ENCODE measurements around the gene SLC2A1. TPM values are rescaled to one million over a fixed set of nuclear protein-coding genes. Genes with fewer than 3 reads are reported as not detected.

The SLC2A1 gene
- total and polyA plus RNA-seq, 9 of the 15 experiments (the other 6 are each of a cell fraction or from before 2014, with no cell fraction given): 12.6 to 153 (median 48.0) TPM

DNA sequence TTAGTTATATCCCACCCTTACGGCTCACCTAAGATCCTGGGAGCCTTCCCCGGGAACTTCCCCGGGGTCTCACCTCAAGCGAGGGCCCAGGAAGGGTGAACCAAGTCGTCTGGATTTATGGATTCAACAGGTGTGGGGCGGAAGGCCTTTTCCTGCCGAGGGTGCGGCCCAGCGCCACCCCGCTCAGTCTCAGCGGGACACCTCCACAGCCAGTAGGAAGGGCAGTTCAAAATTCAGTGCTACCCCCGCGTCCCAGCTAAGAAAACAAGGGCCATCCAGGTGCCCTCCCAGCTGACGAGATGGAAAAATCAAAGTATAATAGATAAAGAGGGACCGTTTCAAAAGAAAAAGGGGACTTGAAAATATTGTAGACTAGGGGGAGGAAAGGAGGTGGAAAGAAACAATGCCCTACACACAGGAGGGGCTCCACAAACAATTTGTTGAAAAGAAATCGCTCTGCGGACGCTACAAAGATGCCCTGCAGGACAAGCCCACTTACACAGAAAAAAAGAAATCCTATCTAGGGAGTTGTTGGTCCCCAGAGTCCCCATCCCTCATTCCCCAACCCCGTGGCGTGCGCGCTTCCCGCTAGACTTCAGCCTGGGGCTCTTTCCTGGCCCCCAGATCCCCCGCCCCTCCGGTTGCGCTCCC, 1.3 kb downstream of the SLC2A1 start:
- 3% methylated on average over 23 of the region's 26 CpGs for WGBS (ENCODE audit: insufficient coverage, low coverage, missing lambda C conversion rate)
- Histone ChIP-seq H3K4me2 (ENCODE audit: insufficient read depth, low read length) (peak overlapping the region; percentile 94), H4K20me1 (replicated peaks; ENCODE audit: control insufficient read depth, insufficient read depth, low read length) (peaks cover 47% of the 10 kb centered on the region), H3K4me3 (peak overlapping the region; percentile 91), H3K27me3 (ENCODE audit: control insufficient read depth in 2 of 2, insufficient read depth in 2 of 2, low read length in 2 of 2) (no peaks in the 10 kb centered on the region), H3K36me3 (ENCODE audit: control insufficient read depth, insufficient read depth, low read length) (peaks cover 43% of the 10 kb centered on the region), H2AFZ (ENCODE audit: low read depth, low read length) (no peak overlapping the region), H3K79me2 (ENCODE audit: control insufficient read depth, insufficient read depth, low read length) (peaks cover 82% of the 10 kb centered on the region), H3K27ac (ENCODE audit: extremely low read depth, low read depth, low read length) (peak overlapping the region; percentile 92), H3K4me1 (replicated peaks in 1 of 2; ENCODE audit: control insufficient read depth in 2 of 2, insufficient read depth in 2 of 2, low read length in 2 of 2) (peaks cover 70 to 74% of the 10 kb centered on the region in 2 experiments), H3K9me3 (replicated peaks; ENCODE audit: control insufficient read depth, insufficient read depth, low read depth, low read length) (no peaks in the 10 kb centered on the region), H3K9ac (ENCODE audit: insufficient read depth in 1 of 2, low read depth in 2 of 2, low read length in 2 of 2) (peak overlapping the region; percentile 79 to 97), H3K9me1 (ENCODE audit: control insufficient read depth, insufficient read depth, low read length) (peaks cover 29% of the 10 kb centered on the region)
- peak; percentile 1 for ATAC-seq
- in situ Hi-C loops (cut with MboI) (no loop called here), intact Hi-C loops (cut with micrococcal nuclease) (no loop called here)
- FAIRE-seq: no peak
- BruUV-seq (replicated peaks): TSS peak; percentile 52
- ChIA-PET CTCF (ENCODE audit: low intra/inter-chr PET ratio) (no interaction called here), POLR2A (interaction anchor here (0.6 to 2.2 kb wide), 10 partner anchors 9 to 390 kb away, joined by 3 to 12 read pairs (median 4); partner anchors contain the start of genes C1orf50 and P3H1)
- peak in 2 of 4 experiments; percentile 40 to 48 for DNase-seq (ENCODE audit: extremely low read depth in 1 of 4, low spot score in 3 of 4)
- TF ChIP-seq ZNF12 (CRISPR knock-in tag; IDR thresholded peaks at IDR 0.05) (0 out of 2 replicates have a peak, but pooled peaks have one; percentile 27), GTF2F1 (IDR thresholded peaks at IDR 0.05; ENCODE audit: low read depth, low read length) (no peak), KDM5B (IDR thresholded peaks at IDR 0.05; ENCODE audit: insufficient replicate concordance, low read depth, low read length) (peak; percentile 16), ZFX (CRISPR knock-in tag; IDR thresholded peaks at IDR 0.05) (peak; percentile 52; the same call in 1 of the 2 replicates), TCF7 (IDR thresholded peaks at IDR 0.05; ENCODE audit: borderline replicate concordance) (0 out of 2 replicates have a peak, but pooled peaks have one; percentile 15), TAF15 (IDR thresholded peaks at IDR 0.05; ENCODE audit: low read depth, low read length) (no peak), CREBBP (IDR thresholded peaks at IDR 0.05; ENCODE audit: low read depth, low read length) (no peak), TAF1 (IDR thresholded peaks at IDR 0.05; ENCODE audit: control insufficient read depth, extremely low read depth, insufficient read depth, low read length, severe bottlenecking) (no peak), ZNF639 (CRISPR knock-in tag; conservative IDR thresholded peaks at IDR 0.05 in 1 of 2, IDR thresholded peaks at IDR 0.05 in 1 of 2) (0 out of 4 replicates have a peak, but pooled peaks of 1 of the 2 experiments have one; percentile 1), DPF2 (IDR thresholded peaks at IDR 0.05) (0 out of 2 replicates have a peak, but pooled peaks have one; percentile 7), SMARCE1 (IDR thresholded peaks at IDR 0.05) (0 out of 2 replicates have a peak, but pooled peaks have one; percentile 28), CBX3 (IDR thresholded peaks at IDR 0.05; ENCODE audit: borderline replicate concordance in 1 of 2, low read length in 2 of 2) (0 out of 3 replicates have a peak, but pooled peaks of 1 of the 2 experiments have one; percentile 1), CXXC5 (CRISPR knock-in tag; IDR thresholded peaks at IDR 0.05) (0 out of 2 replicates have a peak, but pooled peaks have one; percentile 22)
- TF ChIP-seq, protein P1, sequence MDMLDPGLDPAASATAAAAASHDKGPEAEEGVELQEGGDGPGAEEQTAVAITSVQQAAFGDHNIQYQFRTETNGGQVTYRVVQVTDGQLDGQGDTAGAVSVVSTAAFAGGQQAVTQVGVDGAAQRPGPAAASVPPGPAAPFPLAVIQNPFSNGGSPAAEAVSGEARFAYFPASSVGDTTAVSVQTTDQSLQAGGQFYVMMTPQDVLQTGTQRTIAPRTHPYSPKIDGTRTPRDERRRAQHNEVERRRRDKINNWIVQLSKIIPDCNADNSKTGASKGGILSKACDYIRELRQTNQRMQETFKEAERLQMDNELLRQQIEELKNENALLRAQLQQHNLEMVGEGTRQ (CRISPR knock-in tag; IDR thresholded peaks at IDR 0.05): no peak
- TF ChIP-seq, protein P2, sequence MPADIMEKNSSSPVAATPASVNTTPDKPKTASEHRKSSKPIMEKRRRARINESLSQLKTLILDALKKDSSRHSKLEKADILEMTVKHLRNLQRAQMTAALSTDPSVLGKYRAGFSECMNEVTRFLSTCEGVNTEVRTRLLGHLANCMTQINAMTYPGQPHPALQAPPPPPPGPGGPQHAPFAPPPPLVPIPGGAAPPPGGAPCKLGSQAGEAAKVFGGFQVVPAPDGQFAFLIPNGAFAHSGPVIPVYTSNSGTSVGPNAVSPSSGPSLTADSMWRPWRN (IDR thresholded peaks at IDR 0.05; ENCODE audit: low read depth): no peak
- TF ChIP-seq, protein P3, sequence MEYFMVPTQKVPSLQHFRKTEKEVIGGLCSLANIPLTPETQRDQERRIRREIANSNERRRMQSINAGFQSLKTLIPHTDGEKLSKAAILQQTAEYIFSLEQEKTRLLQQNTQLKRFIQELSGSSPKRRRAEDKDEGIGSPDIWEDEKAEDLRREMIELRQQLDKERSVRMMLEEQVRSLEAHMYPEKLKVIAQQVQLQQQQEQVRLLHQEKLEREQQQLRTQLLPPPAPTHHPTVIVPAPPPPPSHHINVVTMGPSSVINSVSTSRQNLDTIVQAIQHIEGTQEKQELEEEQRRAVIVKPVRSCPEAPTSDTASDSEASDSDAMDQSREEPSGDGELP (CRISPR knock-in tag; IDR thresholded peaks at IDR 0.05; ENCODE audit: borderline replicate concordance): peak; percentile 42; the same call in 1 of the 2 replicates
